ENCODE measurements around the gene PDLIM5.
"Not testable (repeated sequence)": the region's sequence is repeated elsewhere in the genome, so short reads cannot be mapped to it uniquely, and the experiment has no call there.

PDLIM5 gene

DNA sequence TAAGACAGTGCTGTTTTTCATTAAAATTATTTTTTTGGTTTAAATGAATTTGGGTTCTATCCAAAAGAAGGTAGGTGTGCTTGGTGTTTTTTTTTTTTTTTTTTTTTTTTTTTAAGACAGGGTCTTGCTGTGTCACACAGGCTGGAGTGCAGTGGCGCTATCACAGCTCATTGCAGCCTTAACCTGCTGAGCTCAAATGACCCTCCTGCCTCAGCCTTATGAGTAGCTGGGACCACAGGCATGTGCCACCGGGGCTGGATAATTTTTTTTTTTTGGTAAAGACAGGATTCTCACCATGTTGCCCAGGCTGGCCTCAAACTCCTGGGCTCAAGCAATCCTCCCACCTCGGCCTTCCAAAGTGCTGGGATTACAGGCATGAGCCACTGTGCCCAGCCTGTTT, 27.1 kb downstream of the PDLIM5 start:
- DNase-seq (ENCODE audit: low read depth); H3K9me3 ChIP-seq (ENCODE audit: control insufficient read depth, low read length); H3K36me3 ChIP-seq (ENCODE audit: control insufficient read depth, insufficient read depth, low read length, severe bottlenecking); H3K9ac ChIP-seq (ENCODE audit: low read length); H3K27me3 ChIP-seq (replicated peaks; ENCODE audit: control insufficient read depth, insufficient read depth, low read length); H3K4me3 ChIP-seq (ENCODE audit: low read length): not testable (repeated sequence)
- peaks cover 28% of the 10 kb centered on the region for H3K4me1 ChIP-seq (ENCODE audit: control insufficient read depth, insufficient read depth, low read length)

DNA sequence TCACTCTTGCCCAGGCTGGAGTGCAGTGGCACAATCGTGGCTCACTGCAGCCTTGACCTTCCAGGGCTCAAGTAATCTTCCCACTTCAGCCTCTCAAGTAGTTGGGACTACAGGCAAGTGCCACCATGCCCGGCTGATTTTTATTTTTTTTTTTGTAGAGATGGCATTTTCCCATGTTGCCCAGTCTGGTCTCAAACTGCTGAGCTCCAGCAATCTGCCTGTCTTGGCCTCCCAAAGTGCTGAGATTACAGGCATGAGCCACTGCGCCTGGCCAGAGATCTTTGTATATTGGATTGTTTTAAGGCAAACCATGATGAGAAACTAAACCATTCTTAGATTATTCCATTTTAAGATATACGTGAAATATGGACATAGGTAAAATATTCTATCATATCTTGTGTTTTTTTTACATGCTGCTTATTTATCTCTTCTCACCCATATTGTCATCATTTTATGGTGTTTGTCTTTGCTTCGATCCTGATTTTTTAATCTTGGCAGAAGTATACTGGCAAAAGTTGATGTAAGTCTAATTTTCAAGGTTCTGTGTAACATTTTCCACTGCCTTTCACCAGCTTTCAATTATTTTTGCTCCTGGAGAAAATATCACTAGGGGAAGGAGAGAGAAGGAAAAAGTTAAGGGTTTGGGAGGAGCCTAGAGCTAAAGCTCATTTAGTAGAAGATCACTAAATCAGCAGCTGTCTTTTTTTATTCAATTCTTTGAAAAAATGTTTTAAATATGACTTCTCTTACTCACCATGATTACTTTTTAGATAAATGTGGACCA, 27.8 kb downstream of the PDLIM5 start:
- no peak for DNase-seq (ENCODE audit: low read depth)
- H3K4me3 ChIP-seq (ENCODE audit: low read length) = no peak overlapping the region
- no peaks in the 10 kb centered on the region for H3K9me3 ChIP-seq (ENCODE audit: control insufficient read depth, low read length)
- H3K4me1 ChIP-seq (ENCODE audit: control insufficient read depth, insufficient read depth, low read length) = peaks cover 28% of the 10 kb centered on the region
- no peak overlapping the region for H3K9ac ChIP-seq (ENCODE audit: low read length)
- H3K27me3 ChIP-seq (replicated peaks; ENCODE audit: control insufficient read depth, insufficient read depth, low read length) = no peaks in the 10 kb centered on the region
- H3K36me3 ChIP-seq (ENCODE audit: control insufficient read depth, insufficient read depth, low read length, severe bottlenecking) = no peaks in the 10 kb centered on the region

DNA sequence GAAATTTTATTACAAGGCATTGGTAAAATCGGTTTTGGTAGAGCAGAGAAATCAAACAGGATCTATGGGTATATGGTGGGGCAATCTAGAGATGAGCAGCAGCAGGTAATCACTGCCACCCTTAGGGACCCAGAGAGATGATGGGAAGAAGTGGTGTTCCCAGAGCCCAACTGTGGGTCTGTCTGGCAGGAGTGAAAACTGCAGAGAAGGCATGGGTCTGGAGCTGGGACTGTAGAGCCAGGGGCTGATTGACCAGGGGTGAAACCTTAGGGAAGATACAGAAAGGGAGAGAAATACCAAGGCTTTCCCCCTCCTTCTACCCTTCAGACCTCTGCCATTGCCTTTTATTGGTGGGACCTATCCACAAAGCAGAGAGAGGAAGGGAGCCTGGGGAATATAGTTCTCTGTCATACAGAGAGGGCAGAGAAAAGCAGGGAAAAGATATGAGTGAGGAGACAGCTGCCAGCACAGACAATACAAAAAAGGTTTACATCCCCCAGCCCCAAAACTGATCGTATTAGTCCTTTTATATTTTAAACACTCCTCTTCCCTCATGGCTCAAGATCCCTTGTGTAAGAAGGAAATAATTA, 28.7 kb downstream of the PDLIM5 start:
- peaks cover 27% of the 10 kb centered on the region for H3K4me1 ChIP-seq (ENCODE audit: control insufficient read depth, insufficient read depth, low read length)
- no peaks in the 10 kb centered on the region for H3K9me3 ChIP-seq (ENCODE audit: control insufficient read depth, low read length)
- H3K36me3 ChIP-seq (ENCODE audit: control insufficient read depth, insufficient read depth, low read length, severe bottlenecking) = no peaks in the 10 kb centered on the region
- no peak for DNase-seq (ENCODE audit: low read depth)
- no peak overlapping the region for H3K4me3 ChIP-seq (ENCODE audit: low read length)
- no peaks in the 10 kb centered on the region for H3K27me3 ChIP-seq (replicated peaks; ENCODE audit: control insufficient read depth, insufficient read depth, low read length)
- H3K9ac ChIP-seq (ENCODE audit: low read length) = no peak overlapping the region

DNA sequence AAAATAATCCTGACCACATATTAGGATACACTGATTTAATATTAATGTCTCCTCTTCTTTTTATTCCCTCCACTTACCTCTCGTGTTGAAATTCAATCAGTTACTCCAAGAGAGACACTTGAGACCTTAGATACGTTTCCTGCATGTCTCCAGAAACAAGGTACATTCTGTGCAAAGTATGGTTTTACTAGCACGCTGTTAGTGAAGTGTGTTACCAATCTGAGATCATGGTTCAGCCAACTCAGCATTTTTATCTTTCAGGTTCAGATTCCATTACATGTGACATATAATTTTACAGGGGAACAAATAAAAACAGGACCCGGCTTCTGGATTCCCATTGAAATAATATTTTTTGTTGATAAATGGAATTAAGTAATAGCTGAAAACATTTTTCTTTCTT, 32.2 kb downstream of the PDLIM5 start:
- H3K4me1 ChIP-seq (ENCODE audit: control insufficient read depth, insufficient read depth, low read length) = peaks cover 16% of the 10 kb centered on the region
- no peak overlapping the region for H3K4me3 ChIP-seq (ENCODE audit: low read length)
- H3K9ac ChIP-seq (ENCODE audit: low read length) = no peak overlapping the region
- no peaks in the 10 kb centered on the region for H3K36me3 ChIP-seq (ENCODE audit: control insufficient read depth, insufficient read depth, low read length, severe bottlenecking)
- H3K27me3 ChIP-seq (replicated peaks; ENCODE audit: control insufficient read depth, insufficient read depth, low read length) = no peaks in the 10 kb centered on the region
- H3K9me3 ChIP-seq (ENCODE audit: control insufficient read depth, low read length) = no peaks in the 10 kb centered on the region
- DNase-seq (ENCODE audit: low read depth) = no peak

DNA sequence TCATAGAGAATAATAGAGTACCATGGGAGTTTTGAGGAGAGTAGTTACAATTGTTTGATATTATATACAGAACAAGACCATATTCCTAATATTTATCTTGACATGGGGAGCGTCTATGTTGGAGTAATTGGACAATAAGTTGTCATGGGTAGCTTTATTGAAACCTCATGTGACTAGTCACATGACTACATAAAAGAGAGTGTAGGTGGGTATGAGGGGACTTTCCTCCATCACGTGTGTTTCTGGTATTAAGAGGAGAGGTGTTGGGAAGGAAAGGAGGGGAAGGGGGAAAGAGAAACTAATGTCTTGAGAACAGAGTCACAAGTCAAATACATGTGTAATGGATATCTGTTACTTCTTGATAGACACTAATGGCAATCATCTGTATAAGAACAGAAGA, 33.1 kb downstream of the PDLIM5 start:
- H3K4me1 ChIP-seq (ENCODE audit: control insufficient read depth, insufficient read depth, low read length) = peaks cover 9% of the 10 kb centered on the region
- H3K9me3 ChIP-seq (ENCODE audit: control insufficient read depth, low read length) = no peaks in the 10 kb centered on the region
- no peak for DNase-seq (ENCODE audit: low read depth)
- H3K9ac ChIP-seq (ENCODE audit: low read length) = no peak overlapping the region
- no peaks in the 10 kb centered on the region for H3K36me3 ChIP-seq (ENCODE audit: control insufficient read depth, insufficient read depth, low read length, severe bottlenecking)
- H3K27me3 ChIP-seq (replicated peaks; ENCODE audit: control insufficient read depth, insufficient read depth, low read length) = no peaks in the 10 kb centered on the region
- no peak overlapping the region for H3K4me3 ChIP-seq (ENCODE audit: low read length)

DNA sequence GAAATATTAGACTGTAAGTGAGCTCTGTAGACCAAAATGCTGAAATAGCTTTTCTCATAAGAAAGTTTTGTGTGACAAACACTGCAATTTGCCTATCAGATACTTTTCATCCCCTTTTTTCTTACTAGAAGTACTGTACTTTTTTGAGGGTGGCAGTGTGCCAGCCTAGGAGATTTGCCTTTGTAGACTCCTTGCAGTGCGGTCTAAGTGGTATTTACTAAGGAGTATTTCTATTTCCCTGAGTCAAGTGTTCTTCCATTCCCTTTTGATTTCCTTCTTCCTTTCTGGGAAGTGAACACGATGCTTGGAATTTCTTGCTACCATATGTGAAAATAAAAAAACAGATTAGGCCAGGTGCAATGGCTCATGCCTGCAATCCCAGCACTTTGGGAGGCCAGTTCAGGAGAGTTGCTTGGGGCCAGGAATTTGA, 34.6 kb downstream of the PDLIM5 start:
- Histone ChIP-seq H3K27me3 (replicated peaks; ENCODE audit: control insufficient read depth, insufficient read depth, low read length) (no peaks in the 10 kb centered on the region), H3K36me3 (ENCODE audit: control insufficient read depth, insufficient read depth, low read length, severe bottlenecking) (no peaks in the 10 kb centered on the region), H3K9ac (ENCODE audit: low read length) (no peak overlapping the region), H3K4me1 (ENCODE audit: control insufficient read depth, insufficient read depth, low read length) (peaks cover 10% of the 10 kb centered on the region), H3K9me3 (ENCODE audit: control insufficient read depth, low read length) (no peaks in the 10 kb centered on the region), H3K4me3 (ENCODE audit: low read length) (no peak overlapping the region)
- DNase-seq (ENCODE audit: low read depth) = no peak

DNA sequence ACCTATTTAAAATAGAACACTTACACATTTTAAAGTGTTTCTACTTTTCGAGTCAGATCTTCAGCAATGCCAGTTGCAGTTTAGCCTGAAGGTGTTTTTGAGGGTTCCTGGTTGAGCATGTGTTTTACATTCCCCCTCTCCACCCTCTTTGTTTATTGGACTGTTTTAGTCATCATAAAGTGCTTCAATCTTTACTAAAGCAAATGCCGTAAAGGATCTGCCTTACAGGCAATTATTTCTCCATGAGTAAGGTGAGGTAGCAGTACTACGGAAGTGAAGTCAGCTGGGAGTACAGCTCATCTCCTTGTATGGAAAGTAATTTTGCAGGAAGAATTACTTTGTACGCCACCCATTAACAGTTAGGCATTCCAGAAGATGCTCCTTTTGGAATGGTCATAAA, 36.9 kb downstream of the PDLIM5 start:
- peaks cover 20% of the 10 kb centered on the region for H3K4me1 ChIP-seq (ENCODE audit: control insufficient read depth, insufficient read depth, low read length)
- H3K4me3 ChIP-seq (ENCODE audit: low read length) = no peak overlapping the region
- no peaks in the 10 kb centered on the region for H3K9me3 ChIP-seq (ENCODE audit: control insufficient read depth, low read length)
- peak; percentile 63 for DNase-seq (ENCODE audit: low read depth)
- H3K27me3 ChIP-seq (replicated peaks; ENCODE audit: control insufficient read depth, insufficient read depth, low read length) = no peaks in the 10 kb centered on the region
- H3K36me3 ChIP-seq (ENCODE audit: control insufficient read depth, insufficient read depth, low read length, severe bottlenecking) = no peaks in the 10 kb centered on the region
- no peak overlapping the region for H3K9ac ChIP-seq (ENCODE audit: low read length)

DNA sequence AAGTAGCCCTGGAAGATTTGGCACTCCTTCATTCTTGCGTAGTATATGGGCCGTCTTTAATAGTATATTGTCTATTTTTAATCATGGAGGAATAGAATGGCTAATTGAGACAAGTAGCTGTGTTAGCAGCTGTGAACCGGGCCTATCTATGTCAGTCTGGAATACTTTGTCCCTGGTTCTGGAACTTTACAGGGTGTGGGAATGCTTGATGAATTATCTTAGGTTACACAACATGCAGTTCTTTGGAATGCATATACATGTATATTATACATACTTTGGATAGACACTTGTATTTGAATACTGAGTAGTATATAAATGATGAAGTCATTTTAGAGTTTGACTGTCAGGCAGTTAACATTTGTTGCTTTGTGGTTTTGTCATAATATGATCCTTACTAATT, 37.4 kb downstream of the PDLIM5 start:
- no peaks in the 10 kb centered on the region for H3K9me3 ChIP-seq (ENCODE audit: control insufficient read depth, low read length)
- no peak overlapping the region for H3K4me3 ChIP-seq (ENCODE audit: low read length)
- H3K9ac ChIP-seq (ENCODE audit: low read length) = no peak overlapping the region
- H3K27me3 ChIP-seq (replicated peaks; ENCODE audit: control insufficient read depth, insufficient read depth, low read length) = no peaks in the 10 kb centered on the region
- H3K36me3 ChIP-seq (ENCODE audit: control insufficient read depth, insufficient read depth, low read length, severe bottlenecking) = peaks cover 2% of the 10 kb centered on the region
- H3K4me1 ChIP-seq (ENCODE audit: control insufficient read depth, insufficient read depth, low read length) = peaks cover 20% of the 10 kb centered on the region
- DNase-seq (ENCODE audit: low read depth) = peak; percentile 36

DNA sequence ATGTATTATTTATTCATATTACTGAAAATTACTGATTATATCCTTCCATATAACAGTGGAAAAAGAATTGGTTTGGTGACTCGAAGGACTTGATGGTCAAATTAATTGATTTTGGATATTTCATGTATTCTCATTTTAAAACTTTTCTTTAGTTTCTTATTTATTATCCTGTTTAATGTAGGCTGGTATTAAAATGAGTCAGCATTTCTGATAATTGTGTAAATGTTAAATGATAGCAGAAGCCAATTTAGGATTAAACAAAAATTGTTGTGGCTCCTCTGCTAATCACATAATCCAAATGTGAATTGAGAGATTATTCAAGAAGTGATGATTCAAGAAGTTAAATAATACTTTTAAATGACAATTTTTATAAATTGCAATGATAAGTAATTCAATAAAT, 38.7 kb downstream of the PDLIM5 start:
- Histone ChIP-seq H3K9me3 (ENCODE audit: control insufficient read depth, low read length) (no peaks in the 10 kb centered on the region), H3K4me1 (ENCODE audit: control insufficient read depth, insufficient read depth, low read length) (peaks cover 20% of the 10 kb centered on the region), H3K4me3 (ENCODE audit: low read length) (no peak overlapping the region), H3K9ac (ENCODE audit: low read length) (no peak overlapping the region), H3K27me3 (replicated peaks; ENCODE audit: control insufficient read depth, insufficient read depth, low read length) (no peaks in the 10 kb centered on the region), H3K36me3 (ENCODE audit: control insufficient read depth, insufficient read depth, low read length, severe bottlenecking) (peaks cover 2% of the 10 kb centered on the region)
- DNase-seq (ENCODE audit: low read depth) = no peak

DNA sequence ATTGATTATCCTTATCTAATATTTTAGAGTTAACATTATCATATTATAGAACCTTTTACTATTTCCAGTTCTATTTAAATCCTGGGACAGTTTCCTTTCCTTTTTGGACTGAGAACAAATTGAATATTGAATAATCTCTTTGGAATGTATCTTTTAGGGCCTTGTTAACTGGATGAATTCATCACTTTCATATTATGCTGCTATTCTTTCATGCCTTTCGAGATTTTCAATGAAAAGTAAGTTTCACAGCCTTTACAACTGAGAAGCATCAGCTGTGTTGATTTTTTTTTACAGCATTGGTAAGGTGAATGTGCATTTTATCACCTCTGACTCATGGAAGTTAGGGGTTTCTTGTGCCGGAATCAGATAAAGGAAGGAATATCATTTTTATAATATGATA, 39.6 kb downstream of the PDLIM5 start:
- H3K9me3 ChIP-seq (ENCODE audit: control insufficient read depth, low read length) = no peaks in the 10 kb centered on the region

DNA sequence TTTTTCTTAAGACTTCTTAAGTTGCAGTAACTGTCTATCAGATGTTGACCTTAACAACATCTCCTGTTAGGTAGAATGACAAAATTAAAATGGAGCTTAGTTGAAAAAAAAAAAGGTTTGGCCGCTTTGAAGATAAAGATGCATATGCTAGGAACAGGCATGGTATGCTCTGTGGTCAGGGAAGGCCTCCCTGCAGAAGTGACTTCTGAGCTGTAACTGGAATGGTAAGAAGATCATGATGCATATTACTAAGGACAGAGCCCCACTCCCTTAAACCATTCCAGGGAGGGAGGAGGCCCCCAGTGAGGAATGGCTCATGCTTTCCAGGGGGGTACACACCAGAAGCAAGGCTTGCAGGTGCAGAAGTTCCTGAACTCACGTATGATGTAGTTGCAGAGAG, 43.7 kb downstream of the PDLIM5 start:
- Histone ChIP-seq H3K27me3 (replicated peaks; ENCODE audit: control insufficient read depth, insufficient read depth, low read length) (no peaks in the 10 kb centered on the region), H3K36me3 (ENCODE audit: control insufficient read depth, insufficient read depth, low read length, severe bottlenecking) (peaks cover 2% of the 10 kb centered on the region), H3K4me1 (ENCODE audit: control insufficient read depth, insufficient read depth, low read length) (peaks cover 25% of the 10 kb centered on the region), H3K9me3 (ENCODE audit: control insufficient read depth, low read length) (no peaks in the 10 kb centered on the region), H3K4me3 (ENCODE audit: low read length) (no peak overlapping the region), H3K9ac (ENCODE audit: low read length) (no peak overlapping the region)
- no peak for DNase-seq (ENCODE audit: low read depth)

More for the DNA sequence above, 39.6 kb downstream of the PDLIM5 start:
- peak; percentile 56 for DNase-seq (ENCODE audit: low read depth)
- Histone ChIP-seq H3K36me3 (ENCODE audit: control insufficient read depth, insufficient read depth, low read length, severe bottlenecking) (peaks cover 2% of the 10 kb centered on the region), H3K4me1 (ENCODE audit: control insufficient read depth, insufficient read depth, low read length) (peaks cover 20% of the 10 kb centered on the region), H3K27me3 (replicated peaks; ENCODE audit: control insufficient read depth, insufficient read depth, low read length) (no peaks in the 10 kb centered on the region), H3K4me3 (ENCODE audit: low read length) (peak overlapping the region; percentile 62), H3K9ac (ENCODE audit: low read length) (peak overlapping the region; percentile 19)
